Astrocyte of the cerebellum (primary cell): ENCODE measurements around the gene SMOC1.

Experiments
- DNase-seq: peaks from one replicate; pipeline ENCODE4 v3.0.0-alpha.2; 2011; ENCODE audit warnings: low read depth
- H3K4me3 ChIP-seq: 2 replicates; pipeline ENCODE4 v1.5.1; 2011; ENCODE audit warnings: mild to moderate bottlenecking, low read depth, low read length, moderate library complexity
- CTCF ChIP-seq: IDR thresholded peaks from 2 replicates; pipeline ENCODE4 v1.5.1; 2012; ENCODE audit warnings: low read length, low read depth, moderate library complexity, mild to moderate bottlenecking; ENCODE audit errors: missing control alignments
- in situ Hi-C: cut with HindIII; loops from 2 replicates; pipeline ENCODE4 v1.10.0; 2017; ENCODE audit warnings: low sequenced_read_pairs

SMOC1 gene

GRCh38 chr14:69860221-69860620 lies 19.0 kb upstream of the SMOC1 start:
- no peak for DNase-seq
- no peak overlapping the region for H3K4me3 ChIP-seq
- no peak for TF ChIP-seq CTCF
- in situ Hi-C loops = no loop called here

- no peak for TF ChIP-seq CTCF
- DNase-seq = no peak
Measured at GRCh38 chr14:69861025-69861569, 18.1 kb upstream of the SMOC1 start.

GRCh38 chr14:69863083-69863482 lies 16.1 kb upstream of the SMOC1 start:
- no peak for DNase-seq
- TF ChIP-seq CTCF = no peak
- H3K4me3 ChIP-seq = no peak overlapping the region
- in situ Hi-C loops = no loop called here

More at GRCh38 chr14:69861025-69861569, 18.1 kb upstream of the SMOC1 start:
- in situ Hi-C loops = no loop called here
- H3K4me3 ChIP-seq = no peak overlapping the region

GRCh38 chr14:69865701-69866365 lies 13.4 kb upstream of the SMOC1 start:
- TF ChIP-seq CTCF = no peak
- H3K4me3 ChIP-seq = no peak overlapping the region
- in situ Hi-C loops = no loop called here
- DNase-seq = no peak

GRCh38 chr14:69868363-69868963 lies 10.8 kb upstream of the SMOC1 start:
- in situ Hi-C loops = no loop called here
- DNase-seq = no peak
- H3K4me3 ChIP-seq = no peak overlapping the region
- TF ChIP-seq CTCF = no peak

GRCh38 chr14:69870613-69871012 lies 8.6 kb upstream of the SMOC1 start:
- in situ Hi-C loops = no loop called here
- TF ChIP-seq CTCF = no peak
- H3K4me3 ChIP-seq = no peak overlapping the region
- DNase-seq = no peak
